B cell (primary cell): ENCODE measurements around the gene RNU4-1.

ENCODE experiments used
- EZH2 ChIP-seq: IDR thresholded peaks from 2 replicates; pipeline ENCODE4 v1.6.1; 2012; ENCODE audit warnings: borderline replicate concordance, low read depth, mild to moderate bottlenecking, moderate library complexity, low read length; ENCODE audit not compliant: insufficient read depth, poor library complexity, severe bottlenecking
- TF ChIP-seq, protein P1 (sequence below): fragments of 200-600 bp; IDR thresholded peaks from one replicate; pipeline ENCODE4 v1.8.0; 2022; ENCODE audit warnings: antibody characterized with exemption, mild to moderate bottlenecking

GRCh38 chr12:120332041-120332440 is 39.0 kb upstream of the RNU4-1 start:
- TF ChIP-seq, protein P1, sequence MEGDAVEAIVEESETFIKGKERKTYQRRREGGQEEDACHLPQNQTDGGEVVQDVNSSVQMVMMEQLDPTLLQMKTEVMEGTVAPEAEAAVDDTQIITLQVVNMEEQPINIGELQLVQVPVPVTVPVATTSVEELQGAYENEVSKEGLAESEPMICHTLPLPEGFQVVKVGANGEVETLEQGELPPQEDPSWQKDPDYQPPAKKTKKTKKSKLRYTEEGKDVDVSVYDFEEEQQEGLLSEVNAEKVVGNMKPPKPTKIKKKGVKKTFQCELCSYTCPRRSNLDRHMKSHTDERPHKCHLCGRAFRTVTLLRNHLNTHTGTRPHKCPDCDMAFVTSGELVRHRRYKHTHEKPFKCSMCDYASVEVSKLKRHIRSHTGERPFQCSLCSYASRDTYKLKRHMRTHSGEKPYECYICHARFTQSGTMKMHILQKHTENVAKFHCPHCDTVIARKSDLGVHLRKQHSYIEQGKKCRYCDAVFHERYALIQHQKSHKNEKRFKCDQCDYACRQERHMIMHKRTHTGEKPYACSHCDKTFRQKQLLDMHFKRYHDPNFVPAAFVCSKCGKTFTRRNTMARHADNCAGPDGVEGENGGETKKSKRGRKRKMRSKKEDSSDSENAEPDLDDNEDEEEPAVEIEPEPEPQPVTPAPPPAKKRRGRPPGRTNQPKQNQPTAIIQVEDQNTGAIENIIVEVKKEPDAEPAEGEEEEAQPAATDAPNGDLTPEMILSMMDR = no peak
- no peak for TF ChIP-seq EZH2
